ENCODE measurements around the gene PLA1A.

- TF ChIP-seq CTCF (IDR thresholded peaks at IDR 0.05; ENCODE audit: extremely low read depth in 1 of 2, insufficient read depth in 1 of 2, low read depth in 1 of 2, low read length in 2 of 2), result no peak
- no peak for TF ChIP-seq MAX (IDR thresholded peaks at IDR 0.05; ENCODE audit: insufficient read depth, insufficient read length)
- no peak for TF ChIP-seq JUN (IDR thresholded peaks at IDR 0.05; ENCODE audit: borderline replicate concordance, insufficient read depth, insufficient read length, low read depth)
- no peak for TF ChIP-seq POLR2A (IDR thresholded peaks at IDR 0.05; ENCODE audit: low read depth, low read length)
- TF ChIP-seq EZH2 (IDR thresholded peaks at IDR 0.05; ENCODE audit: borderline replicate concordance, low read depth, low read length, severe bottlenecking), result no peak
- no peak for TF ChIP-seq POLR2AphosphoS5 (IDR thresholded peaks at IDR 0.05; ENCODE audit: insufficient read depth, low read depth, low read length)
- TF ChIP-seq GATA2 (IDR thresholded peaks at IDR 0.05; ENCODE audit: insufficient read depth, insufficient read length, low read depth, low read length), result no peak
These were observed 66.2 kb downstream of the PLA1A start for GRCh38 chr3:119663885-119664284.

Data from endothelial cell of umbilical vein (primary cell).